ENCODE results near the gene DNM3.

DNM3 gene

DNA sequence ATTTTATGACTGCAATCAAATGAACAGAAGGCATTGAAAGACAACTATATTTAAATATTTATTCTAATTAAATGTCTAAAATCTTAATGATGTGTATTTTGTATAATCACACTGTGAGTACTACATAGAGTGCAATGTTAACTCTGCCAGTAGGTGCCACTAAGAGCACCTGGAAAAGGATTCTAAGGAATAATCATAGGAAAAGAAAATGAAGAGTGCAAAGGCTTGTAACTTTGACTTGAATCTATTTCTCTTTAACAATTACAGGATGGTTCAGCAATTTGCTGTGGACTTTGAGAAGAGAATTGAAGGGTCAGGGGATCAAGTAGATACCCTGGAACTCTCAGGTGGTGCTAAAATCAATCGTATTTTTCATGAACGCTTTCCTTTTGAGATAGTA lies 200.4 kb downstream of the DNM3 start:
- TF ChIP-seq, protein P1, sequence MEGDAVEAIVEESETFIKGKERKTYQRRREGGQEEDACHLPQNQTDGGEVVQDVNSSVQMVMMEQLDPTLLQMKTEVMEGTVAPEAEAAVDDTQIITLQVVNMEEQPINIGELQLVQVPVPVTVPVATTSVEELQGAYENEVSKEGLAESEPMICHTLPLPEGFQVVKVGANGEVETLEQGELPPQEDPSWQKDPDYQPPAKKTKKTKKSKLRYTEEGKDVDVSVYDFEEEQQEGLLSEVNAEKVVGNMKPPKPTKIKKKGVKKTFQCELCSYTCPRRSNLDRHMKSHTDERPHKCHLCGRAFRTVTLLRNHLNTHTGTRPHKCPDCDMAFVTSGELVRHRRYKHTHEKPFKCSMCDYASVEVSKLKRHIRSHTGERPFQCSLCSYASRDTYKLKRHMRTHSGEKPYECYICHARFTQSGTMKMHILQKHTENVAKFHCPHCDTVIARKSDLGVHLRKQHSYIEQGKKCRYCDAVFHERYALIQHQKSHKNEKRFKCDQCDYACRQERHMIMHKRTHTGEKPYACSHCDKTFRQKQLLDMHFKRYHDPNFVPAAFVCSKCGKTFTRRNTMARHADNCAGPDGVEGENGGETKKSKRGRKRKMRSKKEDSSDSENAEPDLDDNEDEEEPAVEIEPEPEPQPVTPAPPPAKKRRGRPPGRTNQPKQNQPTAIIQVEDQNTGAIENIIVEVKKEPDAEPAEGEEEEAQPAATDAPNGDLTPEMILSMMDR (IDR thresholded peaks at IDR 0.05) = peak; percentile 67

DNA sequence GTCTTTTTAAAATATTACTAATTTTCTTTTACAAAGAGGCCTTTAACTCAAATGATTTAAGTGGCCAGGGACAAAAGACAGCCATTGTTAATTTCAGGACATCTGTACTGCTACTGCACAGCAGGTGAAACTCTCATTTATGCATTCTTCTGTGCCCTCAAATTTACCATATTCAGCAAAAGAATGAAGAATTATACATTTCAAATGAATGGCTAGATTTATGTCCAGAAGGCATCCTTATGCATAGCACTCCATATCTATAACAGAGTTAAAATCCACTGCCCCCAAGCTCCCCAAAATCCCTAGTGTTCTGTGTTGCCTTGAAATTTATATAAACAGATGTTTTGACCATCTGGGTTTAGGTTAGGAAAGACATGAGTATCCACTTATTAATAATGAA lies 202.6 kb downstream of the DNM3 start:
- TF ChIP-seq, protein P1 (IDR thresholded peaks at IDR 0.05) = no peak

DNA sequence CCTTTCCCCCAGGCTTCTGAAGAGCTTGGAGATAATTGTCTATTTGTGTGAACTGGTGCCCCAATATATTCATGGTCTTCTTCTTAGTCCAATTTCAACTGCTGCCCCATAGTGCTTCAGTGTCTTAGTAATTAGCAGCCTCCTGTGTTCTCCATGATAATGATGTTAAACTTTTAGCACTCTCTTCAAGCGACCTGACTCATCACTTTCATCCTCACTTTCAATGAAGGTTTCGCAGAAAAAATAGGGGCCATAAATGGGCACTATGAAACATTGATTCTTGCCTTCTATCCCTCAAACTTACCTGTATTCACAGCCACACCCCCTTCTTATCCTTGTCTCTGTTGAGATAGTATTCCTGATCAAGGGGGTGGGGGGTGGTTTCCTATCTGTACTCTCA lies 210.6 kb downstream of the DNM3 start:
- TF ChIP-seq, protein P1 (IDR thresholded peaks at IDR 0.05) = no peak

DNA sequence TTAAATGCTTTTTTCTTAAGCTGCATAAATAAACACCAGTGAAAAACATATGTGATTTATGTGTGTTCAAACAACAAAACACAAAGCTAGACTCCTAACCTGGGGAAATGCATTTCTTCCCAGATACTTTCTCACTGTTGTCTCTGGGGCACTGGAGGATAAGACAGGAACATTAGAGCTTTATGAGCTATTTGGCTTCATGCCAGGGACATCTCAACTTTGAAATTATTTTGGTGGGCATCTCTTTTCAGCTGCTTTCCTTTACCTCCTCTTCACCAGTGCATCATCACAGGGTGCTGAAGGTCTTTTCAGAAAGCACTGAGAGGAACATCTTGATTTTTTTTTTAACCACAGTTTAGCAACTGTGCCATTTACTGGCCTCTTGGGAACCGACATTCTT lies 212.9 kb downstream of the DNM3 start:
- TF ChIP-seq, protein P1 (IDR thresholded peaks at IDR 0.05) = no peak

DNA sequence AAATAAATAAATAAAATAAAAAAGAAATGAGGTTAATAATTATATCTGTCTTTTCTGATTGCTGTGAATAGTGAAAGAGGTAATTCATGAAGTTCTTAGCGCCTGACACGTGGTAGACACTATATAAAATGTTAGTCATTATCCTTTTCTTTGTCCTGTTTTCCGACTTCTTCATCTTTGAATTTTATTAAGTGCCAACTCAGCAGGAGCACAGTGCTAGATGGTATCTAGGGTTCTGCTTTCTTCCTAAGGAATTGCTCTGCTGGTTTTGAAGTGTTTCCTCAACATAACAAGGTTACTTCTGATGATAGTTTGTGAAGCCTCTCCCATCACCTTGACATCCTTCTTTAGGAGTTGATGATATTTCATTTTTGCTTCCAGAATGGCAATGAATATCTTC lies 227.0 kb downstream of the DNM3 start:
- TF ChIP-seq, protein P1 (IDR thresholded peaks at IDR 0.05) = no peak

DNA sequence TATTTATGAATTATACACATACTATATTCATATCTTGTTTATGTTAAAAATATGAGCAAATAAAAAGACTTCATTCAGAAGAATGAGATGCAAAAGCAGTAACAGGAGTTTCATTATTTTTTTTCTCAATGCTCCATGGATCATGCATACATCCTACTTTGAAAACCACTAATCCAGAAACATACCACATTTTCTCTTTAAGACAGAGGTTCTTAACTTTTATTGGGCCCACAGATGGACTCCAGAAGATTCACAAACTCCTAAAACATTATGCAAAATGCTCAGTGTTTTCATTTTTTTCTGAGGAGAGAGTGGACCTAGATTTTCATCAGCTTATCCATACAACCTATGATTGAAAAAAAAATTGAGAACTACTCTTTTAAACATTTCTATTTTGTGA lies 227.8 kb downstream of the DNM3 start:
- TF ChIP-seq, protein P1 (IDR thresholded peaks at IDR 0.05) = no peak

DNA sequence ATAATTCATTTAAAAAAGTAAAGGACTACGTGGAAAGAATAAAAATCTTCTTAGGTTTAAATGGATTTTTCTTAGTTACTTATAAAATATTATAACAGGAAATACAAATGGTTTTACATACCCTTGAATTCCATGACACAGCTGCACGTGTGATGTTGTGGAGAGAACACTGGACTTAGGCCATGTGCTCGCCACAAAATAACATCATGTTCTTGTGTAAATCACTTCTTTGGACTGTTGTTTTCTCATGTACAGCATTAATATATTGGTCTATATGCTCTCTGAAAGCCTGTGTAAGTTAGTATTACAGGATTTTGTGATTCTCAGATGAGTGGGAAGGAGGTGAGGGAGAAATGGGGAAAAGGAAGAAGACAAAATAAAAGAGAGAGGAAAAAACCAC lies 228.2 kb downstream of the DNM3 start:
- TF ChIP-seq, protein P1 (IDR thresholded peaks at IDR 0.05) = no peak

DNA sequence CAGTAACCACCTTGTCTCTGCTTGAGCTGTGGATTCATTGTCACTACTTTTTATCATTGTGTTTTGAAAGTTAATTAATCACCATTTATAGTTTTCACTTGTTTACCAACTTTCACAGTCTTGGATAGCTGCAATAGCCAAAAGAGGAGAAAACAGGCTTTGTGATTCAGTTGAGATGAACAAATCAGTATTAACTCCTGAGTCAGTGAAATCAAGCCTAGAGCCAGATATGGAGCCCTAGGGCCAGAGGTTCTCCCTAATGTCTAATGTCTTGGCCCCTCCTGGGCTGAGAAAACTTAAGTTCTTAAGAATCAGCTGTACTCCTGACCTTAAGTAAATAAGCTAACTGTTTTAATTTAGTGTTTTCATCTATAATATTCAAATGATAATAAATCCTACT lies 228.8 kb downstream of the DNM3 start:
- TF ChIP-seq, protein P1 (IDR thresholded peaks at IDR 0.05) = no peak

Measured in LNCAP (cell line).